Neural progenitor cell (in vitro differentiated cells): Measurements from ENCODE around the gene NCAPG2. TPM values are rescaled to one million over a fixed set of nuclear protein-coding genes. Genes with fewer than 3 reads are reported as not detected.

ENCODE experiments used
- DNase-seq: peaks from one replicate; pipeline ENCODE4 v3.0.0-alpha.2; 2016; ENCODE audit warnings: low spot score
- H2AFZ ChIP-seq: fragments of 200-600 bp; sonication (generic); replicated peaks from 2 replicates; pipeline ENCODE4 v1.6.1; 2016; ENCODE audit warnings: antibody characterized with exemption
- H3F3A ChIP-seq: fragments of 200-600 bp; sonication (generic); 2 replicates; pipeline ENCODE4 v1.6.1; 2016; ENCODE audit warnings: antibody characterized with exemption, low read depth
- H3K27ac ChIP-seq: fragments of 200-600 bp; sonication (generic); 2 replicates; pipeline ENCODE4 v1.5.1; 2016; ENCODE audit warnings: mild to moderate bottlenecking
- H3K27me3 ChIP-seq: fragments of 200-600 bp; sonication (generic); 2 replicates; pipeline ENCODE4 v1.6.1; 2016; ENCODE audit warnings: mild to moderate bottlenecking, moderate library complexity
- H3K36me3 ChIP-seq: fragments of 200-600 bp; sonication (generic); 2 replicates; pipeline ENCODE4 v1.5.1; 2016
- H3K4me1 ChIP-seq: fragments of 200-600 bp; sonication (generic); 2 replicates; pipeline ENCODE4 v1.6.1; 2016; ENCODE audit warnings: mixed run types
- H3K4me2 ChIP-seq: fragments of 200-600 bp; sonication (generic); 2 replicates; pipeline ENCODE4 v1.6.1; 2016
- H3K4me3 ChIP-seq: fragments of 200-600 bp; sonication (generic); 2 replicates; pipeline ENCODE4 v1.5.1; 2016
- H3K79me2 ChIP-seq: fragments of 200-600 bp; sonication (generic); 2 replicates; pipeline ENCODE4 v1.6.1; 2016; ENCODE audit warnings: low read depth
- H3K9ac ChIP-seq: fragments of 200-600 bp; sonication (generic); 2 replicates; pipeline ENCODE4 v1.6.1; 2016
- H3K9me3 ChIP-seq: fragments of 200-600 bp; sonication (generic); 2 replicates; pipeline ENCODE4 v1.5.1; 2016; ENCODE audit warnings: low read depth
- H4K20me1 ChIP-seq: fragments of 200-600 bp; sonication (generic); 2 replicates; pipeline ENCODE4 v1.6.1; 2016; ENCODE audit warnings: low read depth
- H3K27ac Mint-ChIP-seq: 3 replicates; pipeline ENCODE4 v1.8.0; 2021; ENCODE audit warnings: mixed read lengths
- H3K27me3 Mint-ChIP-seq: 2 replicates; pipeline ENCODE4 v1.8.0; 2022; ENCODE audit warnings: low read depth, mild to moderate bottlenecking, inconsistent platforms, moderate library complexity, mixed read lengths; ENCODE audit not compliant: insufficient read depth
- H3K36me3 Mint-ChIP-seq: 3 replicates; pipeline ENCODE4 v1.8.0; 2021; ENCODE audit warnings: mixed read lengths
- H3K4me1 Mint-ChIP-seq: 3 replicates; pipeline ENCODE4 v1.8.0; 2021; ENCODE audit warnings: mixed read lengths
- H3K4me3 Mint-ChIP-seq: 3 replicates; pipeline ENCODE4 v1.8.0; 2021; ENCODE audit warnings: mild to moderate bottlenecking, moderate library complexity, mixed read lengths
- H3K9me3 Mint-ChIP-seq: 3 replicates; pipeline ENCODE4 v1.8.0; 2020; ENCODE audit warnings: mixed read lengths
- EZH2 ChIP-seq: fragments of 200-600 bp; sonication (generic); IDR thresholded peaks from 2 replicates; pipeline ENCODE4 v1.6.1; 2017; ENCODE audit warnings: antibody characterized with exemption, mild to moderate bottlenecking, moderate library complexity
- EZH2phosphoT487 ChIP-seq: fragments of 200-600 bp; sonication (generic); IDR thresholded peaks from 2 replicates; pipeline ENCODE4 v1.6.1; 2017; ENCODE audit warnings: antibody characterized with exemption
- total RNA-seq: library from RNA; depleted of rRNA; stranded (reverse); fragments of >200 nt; gene quantifications from 2 replicates; pipeline ENCODE4 v1.2.3, GENCODE V29; 2015; ENCODE audit warnings: low replicate concordance
- TF ChIP-seq, protein P1 (sequence below): fragments of 200-600 bp; sonication (generic); IDR thresholded peaks from 2 replicates; pipeline ENCODE4 v1.5.1; 2017; ENCODE audit warnings: antibody characterized with exemption, mild to moderate bottlenecking

Gene NCAPG2
- total RNA-seq, 1 donor from 2014 or later = 89.6 TPM

DNA sequence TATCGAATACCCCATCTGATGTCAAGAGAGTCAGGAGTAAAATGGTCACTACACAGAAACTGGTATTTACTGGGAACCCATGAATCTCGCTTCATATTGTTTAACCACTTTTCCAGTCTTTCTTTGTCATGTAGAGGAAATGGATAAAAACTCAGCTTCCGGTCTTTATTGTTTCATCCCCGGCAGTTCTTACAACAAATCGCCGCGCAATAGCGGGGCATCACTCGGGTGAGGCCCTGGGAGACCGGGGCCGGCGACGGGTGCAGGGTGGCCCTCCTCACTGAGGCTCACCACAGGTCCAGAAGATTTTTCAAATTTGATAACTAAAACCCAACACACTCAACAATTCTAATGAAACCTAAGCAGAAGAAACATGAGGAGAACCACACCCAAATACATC, 81.4 kb downstream of the NCAPG2 start:
- Mint-ChIP-seq H3K4me3 (no peak overlapping the region), H3K9me3 (no peaks in the 10 kb centered on the region), H3K27ac (no peak overlapping the region), H3K36me3 (peaks cover 22% of the 10 kb centered on the region), H3K27me3 (no peaks in the 10 kb centered on the region), H3K4me1 (no peaks in the 10 kb centered on the region)
- Histone ChIP-seq H2AFZ (no peak overlapping the region), H3K9me3 (no peaks in the 10 kb centered on the region), H3K27me3 (no peaks in the 10 kb centered on the region), H3K4me3 (no peak overlapping the region), H3K4me2 (no peak overlapping the region), H3K36me3 (peaks cover 4% of the 10 kb centered on the region), H3K9ac (no peak overlapping the region), H3F3A (no peaks in the 10 kb centered on the region), H4K20me1 (no peaks in the 10 kb centered on the region), H3K79me2 (no peaks in the 10 kb centered on the region), H3K4me1 (no peaks in the 10 kb centered on the region), H3K27ac (no peak overlapping the region)
- no peak for DNase-seq
- TF ChIP-seq EZH2 = no peak
- TF ChIP-seq, protein P1, sequence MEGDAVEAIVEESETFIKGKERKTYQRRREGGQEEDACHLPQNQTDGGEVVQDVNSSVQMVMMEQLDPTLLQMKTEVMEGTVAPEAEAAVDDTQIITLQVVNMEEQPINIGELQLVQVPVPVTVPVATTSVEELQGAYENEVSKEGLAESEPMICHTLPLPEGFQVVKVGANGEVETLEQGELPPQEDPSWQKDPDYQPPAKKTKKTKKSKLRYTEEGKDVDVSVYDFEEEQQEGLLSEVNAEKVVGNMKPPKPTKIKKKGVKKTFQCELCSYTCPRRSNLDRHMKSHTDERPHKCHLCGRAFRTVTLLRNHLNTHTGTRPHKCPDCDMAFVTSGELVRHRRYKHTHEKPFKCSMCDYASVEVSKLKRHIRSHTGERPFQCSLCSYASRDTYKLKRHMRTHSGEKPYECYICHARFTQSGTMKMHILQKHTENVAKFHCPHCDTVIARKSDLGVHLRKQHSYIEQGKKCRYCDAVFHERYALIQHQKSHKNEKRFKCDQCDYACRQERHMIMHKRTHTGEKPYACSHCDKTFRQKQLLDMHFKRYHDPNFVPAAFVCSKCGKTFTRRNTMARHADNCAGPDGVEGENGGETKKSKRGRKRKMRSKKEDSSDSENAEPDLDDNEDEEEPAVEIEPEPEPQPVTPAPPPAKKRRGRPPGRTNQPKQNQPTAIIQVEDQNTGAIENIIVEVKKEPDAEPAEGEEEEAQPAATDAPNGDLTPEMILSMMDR = no peak
- no peak for TF ChIP-seq EZH2phosphoT487

DNA sequence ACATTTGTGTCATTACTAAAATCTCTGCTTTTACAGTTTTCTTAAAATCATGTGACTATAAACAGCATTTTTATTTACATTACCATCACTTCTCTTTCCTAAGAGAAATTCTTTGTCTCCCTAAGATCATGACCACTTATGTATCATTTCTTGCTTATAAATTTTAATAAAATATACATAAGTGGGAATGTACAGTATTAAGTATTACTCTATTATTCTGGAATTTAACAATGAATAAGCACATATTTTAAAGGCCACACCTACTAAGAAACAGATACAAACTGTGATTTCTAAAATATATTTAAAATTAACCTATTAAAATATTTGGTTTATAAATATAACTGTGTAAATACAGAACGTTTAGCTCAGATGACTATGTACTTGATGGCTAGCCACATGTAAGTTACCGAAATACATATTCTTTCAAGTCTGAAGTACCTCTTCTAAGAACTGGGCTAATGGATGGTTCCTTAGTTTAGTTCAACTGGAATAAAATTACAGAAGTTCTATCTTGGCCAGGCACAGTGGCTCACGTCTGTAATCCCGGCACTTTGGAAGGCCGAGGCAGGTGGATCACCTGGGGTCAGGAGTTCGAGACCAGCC, 83.7 kb downstream of the NCAPG2 start:
- no peak overlapping the region for H3K4me3 Mint-ChIP-seq
- H3K9me3 ChIP-seq = no peaks in the 10 kb centered on the region
- no peak overlapping the region for H3K27ac ChIP-seq
- no peaks in the 10 kb centered on the region for H3K4me1 ChIP-seq
- H2AFZ ChIP-seq = no peak overlapping the region
- H3K27me3 ChIP-seq = no peaks in the 10 kb centered on the region
- no peak for DNase-seq
- H3K9me3 Mint-ChIP-seq = no peaks in the 10 kb centered on the region
- H3K4me1 Mint-ChIP-seq = no peaks in the 10 kb centered on the region
- TF ChIP-seq EZH2 (no peak), EZH2phosphoT487 (no peak)
- TF ChIP-seq, protein P1 = no peak
- H3K27ac Mint-ChIP-seq = no peak overlapping the region
- H3K9ac ChIP-seq = no peak overlapping the region
- H3K4me3 ChIP-seq = no peak overlapping the region
- no peaks in the 10 kb centered on the region for H3F3A ChIP-seq
- peaks cover 12% of the 10 kb centered on the region for H3K36me3 Mint-ChIP-seq
- no peaks in the 10 kb centered on the region for H4K20me1 ChIP-seq
- no peaks in the 10 kb centered on the region for H3K79me2 ChIP-seq
- H3K27me3 Mint-ChIP-seq = no peaks in the 10 kb centered on the region
- peaks cover 4% of the 10 kb centered on the region for H3K36me3 ChIP-seq
- no peak overlapping the region for H3K4me2 ChIP-seq

DNA sequence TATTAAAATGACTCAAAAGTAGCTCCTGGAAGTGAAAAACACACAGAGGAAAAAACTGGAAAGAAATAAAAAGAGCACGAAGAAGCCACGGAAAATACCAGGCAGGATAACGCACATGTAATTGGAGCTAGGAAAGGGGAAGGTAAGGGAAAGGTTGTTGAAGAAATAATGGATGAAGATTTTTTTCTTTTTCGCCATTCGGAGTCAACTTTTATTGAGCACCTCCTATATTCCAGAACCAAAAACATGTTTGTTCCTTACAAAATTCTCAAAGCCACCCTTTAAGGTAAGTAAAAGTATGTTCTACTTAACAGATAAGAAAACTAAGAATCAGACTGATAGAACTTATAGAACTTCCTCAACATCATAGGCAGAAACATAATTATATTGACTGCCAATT, 84.2 kb downstream of the NCAPG2 start:
- no peak for TF ChIP-seq EZH2
- Mint-ChIP-seq H3K4me1 (no peaks in the 10 kb centered on the region), H3K36me3 (peaks cover 12% of the 10 kb centered on the region), H3K27me3 (no peaks in the 10 kb centered on the region), H3K4me3 (no peak overlapping the region), H3K27ac (no peak overlapping the region), H3K9me3 (no peaks in the 10 kb centered on the region)
- no peak overlapping the region for H3K4me3 ChIP-seq
- H3K79me2 ChIP-seq = no peaks in the 10 kb centered on the region
- H3K4me1 ChIP-seq = no peaks in the 10 kb centered on the region
- H2AFZ ChIP-seq = no peak overlapping the region
- no peaks in the 10 kb centered on the region for H3F3A ChIP-seq
- H3K27me3 ChIP-seq = no peaks in the 10 kb centered on the region
- H3K27ac ChIP-seq = no peak overlapping the region
- DNase-seq = no peak
- H3K9ac ChIP-seq = no peak overlapping the region
- H3K9me3 ChIP-seq = no peaks in the 10 kb centered on the region
- no peaks in the 10 kb centered on the region for H4K20me1 ChIP-seq
- no peak overlapping the region for H3K4me2 ChIP-seq
- peaks cover 4% of the 10 kb centered on the region for H3K36me3 ChIP-seq

DNA sequence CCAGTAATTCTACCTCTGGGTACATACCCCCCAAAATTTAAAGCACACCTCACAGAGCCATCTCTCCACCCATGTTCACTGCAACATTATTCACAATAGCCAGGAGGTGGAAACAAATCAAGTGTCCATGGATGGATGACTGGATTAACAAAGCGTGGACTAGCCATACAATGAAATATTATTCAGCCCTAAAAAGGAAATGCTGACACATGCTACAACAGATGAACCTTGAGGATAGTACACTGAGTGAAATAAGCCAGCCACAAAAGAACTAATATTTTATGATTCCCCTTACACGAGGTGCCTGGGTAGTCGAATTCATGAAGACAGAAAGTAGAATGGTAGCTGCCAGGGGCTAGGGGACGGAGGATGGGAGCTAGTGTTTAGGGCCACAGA, 85.9 kb downstream of the NCAPG2 start:
- TF ChIP-seq EZH2 = no peak
- TF ChIP-seq EZH2phosphoT487 = no peak
- TF ChIP-seq, protein P1 = no peak
- DNase-seq = no peak
- Histone ChIP-seq H3K36me3 (peaks cover 4% of the 10 kb centered on the region), H3K27ac (no peak overlapping the region), H3K4me3 (no peak overlapping the region), H3K9ac (no peak overlapping the region), H3K79me2 (no peaks in the 10 kb centered on the region), H3K4me2 (no peak overlapping the region), H3K4me1 (no peaks in the 10 kb centered on the region), H3F3A (no peaks in the 10 kb centered on the region), H3K27me3 (no peaks in the 10 kb centered on the region), H4K20me1 (no peaks in the 10 kb centered on the region), H2AFZ (no peak overlapping the region), H3K9me3 (no peaks in the 10 kb centered on the region)
- no peak overlapping the region for H3K4me3 Mint-ChIP-seq
- peaks cover 9% of the 10 kb centered on the region for H3K36me3 Mint-ChIP-seq
- no peak overlapping the region for H3K27ac Mint-ChIP-seq
- H3K27me3 Mint-ChIP-seq = no peaks in the 10 kb centered on the region
- H3K9me3 Mint-ChIP-seq = no peaks in the 10 kb centered on the region
- no peaks in the 10 kb centered on the region for H3K4me1 Mint-ChIP-seq
